AG20443 (cell line): ENCODE results near the gene TRIM72.
A peak's percentile ranks its signal among the peaks of the same experiment; 100 is the strongest.
"Not testable (repeated sequence)": the region's sequence is repeated elsewhere in the genome, so short reads cannot be mapped to it uniquely, and the experiment has no call there.

Experiments
- DNase-seq: peaks from one replicate; pipeline ENCODE4 v3.0.0; 2012; ENCODE audit warnings: low spot score, mixed read lengths

TRIM72 gene

GRCh38 chr16:31190818-31191444 is 23.0 kb upstream of the TRIM72 start:
- DNase-seq = no peak

- DNase-seq = no peak
These were observed 22.1 kb upstream of the TRIM72 start for GRCh38 chr16:31191697-31192428.

- DNase-seq = no peak
These were observed 20.9 kb upstream of the TRIM72 start for GRCh38 chr16:31192856-31193642.

GRCh38 chr16:31193874-31194273 is 20.0 kb upstream of the TRIM72 start:
- no peak for DNase-seq

GRCh38 chr16:31194898-31195297 is 19.0 kb upstream of the TRIM72 start:
- no peak for DNase-seq

- DNase-seq = not testable (repeated sequence)
These were observed 18.1 kb upstream of the TRIM72 start for GRCh38 chr16:31195861-31196260.

GRCh38 chr16:31196324-31197088 is 17.4 kb upstream of the TRIM72 start:
- no peak for DNase-seq

- no peak for DNase-seq
These were observed 15.6 kb upstream of the TRIM72 start for GRCh38 chr16:31198207-31198882.

- no peak for DNase-seq
These were observed 14.4 kb upstream of the TRIM72 start for GRCh38 chr16:31199430-31200041.

GRCh38 chr16:31200111-31200510 is 13.8 kb upstream of the TRIM72 start:
- not testable (repeated sequence) for DNase-seq

GRCh38 chr16:31200821-31201568 is 12.9 kb upstream of the TRIM72 start:
- no peak for DNase-seq

- DNase-seq = peak; percentile 51
These were observed 12.1 kb upstream of the TRIM72 start for GRCh38 chr16:31201582-31202413.

GRCh38 chr16:31202414-31203375 is 11.2 kb upstream of the TRIM72 start, which contains the start of gene PYCARD:
Gene PYCARD, minus strand, starts transcription at chr16:31202760. Its CDS starts 70 bp downstream, at chr16:31202690.
- peak; percentile 85 for DNase-seq

GRCh38 chr16:31204871-31205666 is 8.8 kb upstream of the TRIM72 start:
- no peak for DNase-seq

- DNase-seq = no peak
These were observed 7.1 kb upstream of the TRIM72 start for GRCh38 chr16:31206776-31207175.

- no peak for DNase-seq
These were observed 577 bp upstream of the TRIM72 start for GRCh38 chr16:31213342-31213741.

- no peak for DNase-seq
These were observed 878 bp downstream of the TRIM72 start for GRCh38 chr16:31214708-31215286.
